Sciatic nerve (tissue), 2 donors: Measurements from ENCODE around the gene HELZ2. TPM values are rescaled to one million over a fixed set of nuclear protein-coding genes. Genes with fewer than 3 reads are reported as not detected.
"Not testable (repeated sequence)": the region's sequence is repeated elsewhere in the genome, so short reads cannot be mapped to it uniquely, and the experiment has no call there.

Source experiments
- ATAC-seq: fragments of 200-7000 bp; cut with Tn5 transposase; one replicate; pipeline ENCODE4 v1.9.1; 2020; ENCODE audit warnings: mild to moderate bottlenecking, moderate library complexity
- DNase-seq: peaks from one replicate; pipeline ENCODE4 v3.0.0-alpha.2; 2020; ENCODE audit warnings: low spot score
- intact Hi-C: fragments of 100-400 bp; cut with DNase I; formaldehyde crosslinking; loops from one replicate; pipeline ENCODE4 v1.14.2; 2022
- total RNA-seq: library from RNA; stranded (reverse); fragmentation: NEBNext Ultra II Directional; extraction: Animal tissue kit (Norgen Biotek cat#: 25700); gene quantifications from one replicate; pipeline ENCODE4 v1.2.1, GENCODE V29; 2021
- donor health status: DM: no; HTN: no; CAD: no.
- donor health status: DM: no; HTN: no; CAD: no.

Gene HELZ2
- total RNA-seq, 1 donor from 2014 or later = 21.4 TPM

DNA sequence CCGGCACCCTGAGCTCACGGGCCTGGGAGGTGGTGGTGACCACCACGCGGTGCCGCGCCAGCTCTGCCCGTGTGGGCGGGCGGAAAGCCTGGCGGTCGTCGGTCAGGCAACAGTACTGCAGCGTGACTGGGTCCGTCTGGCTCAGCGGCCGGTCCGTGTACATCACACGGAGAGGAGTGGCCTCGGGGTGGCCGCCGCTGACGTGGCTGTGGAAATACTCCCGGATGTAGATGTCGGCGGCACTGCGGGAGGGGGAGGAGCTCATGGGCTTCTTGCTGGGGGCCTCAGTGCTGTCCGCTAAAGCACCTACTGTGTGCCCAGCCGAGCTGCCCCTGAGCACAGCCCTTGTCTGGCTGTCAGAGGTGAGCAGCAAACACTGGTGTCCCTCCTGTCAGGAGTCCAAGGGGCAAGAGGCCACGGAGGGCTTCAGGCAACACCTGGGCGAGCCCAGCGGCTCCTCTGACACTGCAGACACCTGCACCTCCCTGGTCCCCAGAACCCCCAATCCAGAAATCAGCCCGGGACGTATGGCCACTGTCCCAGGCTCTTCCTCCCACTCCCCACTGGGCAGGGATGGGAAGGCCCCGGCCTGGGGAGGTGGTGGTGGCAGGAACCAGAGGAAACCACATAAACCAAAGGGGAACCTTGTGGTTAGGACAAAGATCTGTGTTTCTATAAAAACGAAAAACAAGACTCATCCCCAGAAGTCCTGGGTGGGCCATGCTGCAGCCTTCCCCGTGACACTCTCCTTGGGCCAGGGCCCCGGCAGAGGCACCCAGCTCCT, 6.5 kb downstream of the HELZ2 start:
- no peak for DNase-seq
- intact Hi-C loops = no loop called here
- ATAC-seq = peak; percentile 65

DNA sequence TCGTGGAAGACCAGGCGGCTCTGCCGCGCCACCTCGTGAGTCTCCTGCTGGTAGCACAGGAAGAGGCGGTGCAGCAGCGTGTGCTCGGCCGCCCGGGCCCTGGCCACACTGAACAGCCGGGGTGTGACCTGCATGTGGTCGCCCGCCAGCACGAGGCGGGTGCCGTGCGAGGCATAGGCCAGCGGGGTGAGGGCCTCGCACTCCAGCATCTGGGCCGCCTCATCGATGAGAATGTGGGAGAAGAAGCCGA, 7.0 kb downstream of the HELZ2 start:
- ATAC-seq (peak; percentile 14), DNase-seq (no peak)
- intact Hi-C loops = no loop called here

DNA sequence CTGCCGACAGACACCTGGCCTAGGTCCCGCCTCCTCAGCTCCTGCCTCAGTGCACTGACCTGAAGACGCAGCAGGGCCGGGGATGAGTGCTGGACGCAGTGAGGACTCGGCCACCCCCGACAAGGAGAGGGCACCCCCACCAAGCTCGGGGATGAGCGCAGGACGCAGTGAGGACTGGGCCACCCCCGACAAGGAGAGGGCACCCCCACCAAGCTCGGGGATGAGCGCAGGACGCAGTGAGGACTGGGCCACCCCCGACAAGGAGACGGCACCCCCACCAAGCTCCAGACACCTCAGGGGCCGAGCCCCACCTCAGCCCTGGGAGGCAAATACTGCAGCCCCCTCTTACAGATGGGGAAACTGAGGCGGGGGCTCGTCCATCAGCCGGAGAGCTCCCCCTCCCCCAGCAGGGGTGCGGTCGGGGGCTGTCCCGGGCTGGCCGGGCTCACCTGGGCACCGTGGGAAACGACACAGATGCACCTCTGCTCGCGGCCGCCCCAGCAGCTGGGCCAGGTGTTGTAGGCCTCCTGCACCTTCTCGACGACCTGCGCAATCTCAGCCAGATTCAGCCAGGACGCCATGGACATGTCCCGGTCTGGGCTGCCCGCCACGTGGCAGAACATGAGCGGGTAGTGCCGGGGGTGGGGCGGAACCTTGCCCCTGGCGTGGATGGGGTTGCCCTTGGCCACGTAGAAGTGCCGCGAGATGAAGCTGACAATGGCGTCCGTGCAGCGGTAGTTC, 7.5 kb downstream of the HELZ2 start:
- ATAC-seq (peak; percentile 6), DNase-seq (no peak)
- intact Hi-C loops = no loop called here

DNA sequence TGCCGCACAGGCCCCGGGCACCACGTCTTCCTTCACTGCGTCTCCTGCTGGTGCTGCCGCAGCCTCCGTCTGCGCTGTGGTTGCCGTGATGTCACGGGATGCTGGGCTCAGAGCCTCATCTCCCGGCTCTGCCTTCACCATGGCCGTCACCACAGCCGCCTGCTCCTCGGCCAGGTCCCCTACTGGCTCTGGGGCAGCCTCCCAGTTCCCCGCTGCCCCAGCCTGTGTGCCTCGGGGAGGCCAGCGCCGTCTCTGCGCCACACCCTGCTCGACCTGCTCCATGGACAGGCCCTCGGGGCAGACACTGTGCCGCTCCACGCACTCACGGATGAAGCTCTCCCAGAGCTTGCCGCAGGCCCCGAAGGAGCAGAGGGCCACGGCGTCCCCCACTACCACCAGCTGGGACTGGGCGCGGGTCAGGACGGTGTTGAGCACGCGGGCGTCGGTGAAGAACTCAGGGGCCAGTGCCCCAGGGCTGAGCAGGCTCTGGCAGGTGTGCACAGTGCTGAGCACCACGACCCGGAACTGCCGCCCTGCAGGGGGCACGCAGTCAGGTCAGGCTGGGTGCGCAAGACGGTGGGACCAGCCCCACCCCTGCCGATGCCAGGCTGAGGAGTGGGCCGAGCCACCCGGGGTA, 8.2 kb downstream of the HELZ2 start:
- DNase-seq = no peak
- intact Hi-C loops = no loop called here
- ATAC-seq = no peak

DNA sequence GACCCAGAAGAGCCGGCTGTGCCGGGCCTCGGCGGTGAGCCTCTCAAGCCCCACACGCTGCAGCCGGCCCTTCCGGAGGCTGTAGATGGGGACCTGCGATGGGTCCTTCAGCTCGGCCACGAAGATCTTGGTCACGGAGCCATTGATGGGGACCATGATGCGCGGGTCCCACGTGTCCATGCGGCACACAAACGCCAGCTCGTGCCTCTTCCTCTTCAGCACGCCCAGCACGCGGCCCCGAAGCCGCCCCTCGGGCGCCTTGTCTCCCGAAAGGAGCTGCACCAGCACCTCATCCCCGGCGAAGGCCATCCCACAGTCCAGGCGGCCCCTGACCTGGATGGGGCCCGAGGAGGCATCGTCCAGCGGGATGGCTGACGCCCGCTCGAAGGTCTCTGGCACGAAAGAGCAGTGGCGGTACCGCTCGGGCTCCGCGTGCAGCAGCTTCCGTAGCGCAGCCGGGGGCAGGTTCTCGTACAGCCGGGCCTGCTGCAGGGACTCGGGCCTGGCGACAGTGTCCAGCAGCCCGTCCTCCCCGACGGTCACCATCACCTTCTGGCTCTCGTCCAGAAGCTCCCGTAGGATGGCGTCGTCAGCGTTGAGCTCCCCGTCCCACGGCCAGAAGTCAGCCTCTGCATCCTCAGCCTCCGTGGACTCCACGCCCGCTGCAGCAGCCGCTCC, 8.9 kb downstream of the HELZ2 start:
- ATAC-seq (no peak), DNase-seq (no peak)
- intact Hi-C loops = no loop called here

DNA sequence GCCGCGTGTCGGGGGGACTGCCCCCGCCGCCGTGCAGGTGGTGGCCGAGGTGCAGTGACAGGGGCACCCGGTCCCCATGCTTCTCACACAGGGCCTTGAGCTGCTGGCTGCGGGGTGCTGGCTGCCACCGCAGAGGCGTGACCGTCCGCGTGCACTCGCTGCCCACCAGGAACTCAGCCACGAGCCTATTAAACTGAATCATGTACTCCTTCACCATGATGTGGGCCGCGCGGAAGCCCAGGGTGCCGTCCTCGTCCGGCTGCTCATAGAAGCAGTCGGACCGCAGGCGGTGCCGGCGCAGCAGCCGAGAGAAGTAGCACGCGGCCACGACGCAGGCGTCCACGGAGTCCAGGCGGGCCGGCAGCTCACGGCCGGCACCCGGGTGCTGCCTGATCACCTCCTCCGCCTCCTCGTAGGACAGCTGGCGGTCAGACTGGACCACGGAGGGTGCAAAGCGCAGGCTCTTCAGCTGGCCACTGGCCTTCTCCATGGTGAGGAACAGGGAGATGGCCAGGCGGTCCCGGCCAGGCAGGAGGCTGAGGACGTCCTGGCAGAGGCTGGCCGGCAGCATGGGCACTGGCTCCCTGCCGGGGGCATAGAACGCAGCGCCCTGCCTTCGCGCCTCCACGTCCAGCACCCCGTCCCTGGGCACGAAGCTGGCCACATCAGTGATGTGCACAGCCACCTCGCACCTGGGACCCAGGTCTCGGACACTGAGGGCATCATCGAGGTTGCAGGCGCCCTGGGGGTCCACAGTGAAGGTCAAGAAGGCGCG, 9.8 kb downstream of the HELZ2 start:
- no peak for DNase-seq
- ATAC-seq = no peak
- intact Hi-C loops = no loop called here

DNA sequence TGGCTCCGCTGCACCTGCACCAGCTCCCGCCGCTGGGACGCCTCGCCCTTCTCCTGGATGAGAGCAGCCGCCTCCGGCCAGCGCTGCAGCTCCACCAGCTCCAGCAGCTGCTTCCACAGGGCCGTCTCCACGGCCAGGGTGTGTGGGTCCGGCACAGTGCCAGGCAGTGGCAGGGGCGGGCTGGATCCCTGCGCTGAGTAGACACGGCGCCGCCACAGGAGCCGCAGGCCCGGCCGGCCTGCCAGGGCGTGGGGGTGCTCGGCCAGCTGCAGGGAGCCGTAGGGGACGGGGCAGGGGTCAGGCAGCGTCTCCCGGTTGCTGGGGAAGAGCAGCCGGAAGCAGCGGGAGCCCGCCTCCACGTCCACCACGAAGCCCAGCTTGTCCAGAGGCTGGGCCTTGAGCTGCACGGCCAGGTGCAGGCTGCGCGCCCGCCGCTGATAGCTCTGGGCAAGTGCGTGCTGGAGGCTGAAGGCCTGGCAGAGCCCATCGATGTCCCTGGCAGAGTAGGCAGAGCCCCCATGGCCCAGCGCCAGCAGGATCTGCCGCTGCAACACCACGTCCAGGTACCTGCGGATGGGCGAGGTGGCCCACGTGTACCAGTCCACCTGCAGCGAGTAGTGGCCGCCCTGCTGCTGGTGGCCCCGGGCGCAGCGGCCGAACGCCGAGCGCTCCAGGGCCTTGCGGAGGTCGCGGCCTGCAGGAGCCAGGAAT, 10.7 kb downstream of the HELZ2 start:
- intact Hi-C loops = no loop called here
- no peak for ATAC-seq
- DNase-seq = no peak

DNA sequence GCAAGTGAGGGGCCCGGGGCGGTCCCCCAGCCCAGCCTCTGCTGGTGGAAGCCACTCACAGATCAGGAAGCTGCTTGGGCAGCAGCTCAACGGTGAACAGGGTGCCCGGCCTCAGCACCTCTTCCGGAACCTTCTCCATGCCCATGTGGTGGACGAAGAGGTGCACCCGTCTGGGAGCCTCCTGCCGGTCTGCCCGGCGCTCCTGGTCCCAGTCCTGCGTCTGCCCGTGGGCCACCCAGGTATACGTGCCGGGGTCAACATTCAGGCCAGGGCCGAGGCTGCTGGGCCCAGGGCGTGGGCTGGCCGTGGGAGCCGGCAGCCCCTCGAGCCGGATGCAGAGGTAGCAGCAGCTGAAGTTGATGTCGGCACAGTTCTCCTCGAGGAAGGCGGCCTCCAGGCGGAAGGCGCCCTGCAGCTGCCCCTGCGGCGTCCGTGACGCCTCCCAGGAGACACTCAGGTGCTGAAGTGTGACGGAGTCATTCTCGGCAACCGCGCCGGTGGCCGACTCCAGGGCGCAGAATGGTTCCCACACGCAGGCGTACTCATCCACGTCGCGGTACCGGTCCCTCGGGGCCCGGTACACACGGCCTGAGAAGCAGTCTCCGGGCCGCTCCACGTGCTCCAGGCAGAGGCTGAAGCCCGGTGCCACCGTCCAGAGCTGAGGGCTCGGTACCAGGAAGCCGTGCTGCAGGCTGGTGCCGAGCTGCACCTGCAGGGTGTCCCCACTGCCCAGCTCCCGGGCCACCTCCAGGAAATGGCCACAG, 11.4 kb downstream of the HELZ2 start:
- ATAC-seq (no peak), DNase-seq (no peak)
- intact Hi-C loops = no loop called here

DNA sequence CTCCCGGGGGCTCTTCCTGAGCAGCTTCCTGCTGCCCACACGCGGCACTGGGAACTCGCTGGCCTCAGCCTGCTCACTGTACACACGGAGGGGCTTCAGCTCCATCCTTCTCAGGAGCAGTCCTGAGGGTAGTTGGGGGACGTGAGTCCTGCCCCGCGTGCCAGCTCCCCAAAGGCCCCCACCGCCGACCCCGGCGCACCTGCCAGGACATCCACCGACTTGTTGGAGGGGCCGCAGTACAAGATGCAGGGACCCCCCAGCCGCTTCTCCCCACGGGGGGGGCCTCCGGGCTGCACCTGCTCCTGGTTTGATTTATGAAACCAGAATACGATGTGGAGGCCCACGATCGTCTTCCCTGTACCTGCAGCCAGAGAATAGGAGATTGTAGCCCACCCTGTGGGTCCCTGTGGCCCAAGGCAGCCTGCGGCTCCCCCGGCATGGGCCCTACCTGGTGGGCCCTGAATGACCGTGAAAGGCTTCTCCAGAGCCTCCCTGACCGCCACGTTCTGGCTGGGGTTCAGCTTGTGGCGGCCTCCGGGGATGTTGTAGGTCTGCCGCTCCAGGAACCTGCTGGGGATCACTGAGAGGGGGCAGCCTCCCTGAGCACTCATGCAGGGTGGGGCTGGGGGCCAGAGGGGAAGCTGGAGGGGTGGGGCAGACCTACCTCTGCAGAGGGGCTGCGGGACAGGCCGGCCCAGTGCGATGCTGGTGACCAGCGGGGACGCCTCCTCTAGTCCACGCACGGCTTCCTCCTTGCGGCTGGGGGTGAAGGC, 12.2 kb downstream of the HELZ2 start:
- ATAC-seq (no peak), DNase-seq (no peak)
- intact Hi-C loops = no loop called here

DNA sequence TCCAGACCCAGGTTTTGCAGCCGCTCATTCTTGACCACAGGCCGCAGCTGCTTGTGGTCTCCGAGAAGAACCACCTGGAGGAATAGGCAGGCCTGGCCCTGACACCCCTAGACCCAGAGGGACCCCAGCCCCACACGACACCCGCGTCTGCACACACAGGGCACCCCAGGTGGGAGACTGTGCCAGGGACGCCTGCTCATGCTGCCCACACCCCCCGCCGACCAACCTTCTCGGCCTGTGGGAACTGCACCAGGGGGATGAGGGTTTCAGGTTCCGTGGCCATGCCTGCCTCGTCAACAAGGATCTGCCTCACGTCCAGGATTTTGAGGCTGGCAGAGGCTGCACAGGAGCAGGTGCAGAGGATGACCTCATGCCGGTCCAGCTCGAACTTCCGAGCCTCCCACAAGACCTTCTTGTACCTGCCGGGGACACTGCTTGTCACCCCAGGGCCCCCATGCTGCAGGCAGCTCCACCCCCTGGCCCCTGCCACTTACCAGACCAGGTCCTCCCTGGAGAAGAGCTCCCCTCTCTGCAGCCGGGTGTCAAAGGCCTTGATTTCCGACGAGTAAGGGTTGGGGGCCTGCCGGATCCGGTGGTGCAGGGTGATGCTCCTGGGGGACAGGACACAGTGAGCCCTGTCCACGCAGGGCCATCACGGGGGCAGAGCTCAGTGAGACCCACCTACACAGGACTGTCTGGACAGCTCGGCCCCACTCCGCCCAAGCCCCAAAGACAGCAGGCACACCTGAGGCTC, 13.0 kb downstream of the HELZ2 start:
- ATAC-seq (no peak), DNase-seq (no peak)
- intact Hi-C loops = no loop called here

DNA sequence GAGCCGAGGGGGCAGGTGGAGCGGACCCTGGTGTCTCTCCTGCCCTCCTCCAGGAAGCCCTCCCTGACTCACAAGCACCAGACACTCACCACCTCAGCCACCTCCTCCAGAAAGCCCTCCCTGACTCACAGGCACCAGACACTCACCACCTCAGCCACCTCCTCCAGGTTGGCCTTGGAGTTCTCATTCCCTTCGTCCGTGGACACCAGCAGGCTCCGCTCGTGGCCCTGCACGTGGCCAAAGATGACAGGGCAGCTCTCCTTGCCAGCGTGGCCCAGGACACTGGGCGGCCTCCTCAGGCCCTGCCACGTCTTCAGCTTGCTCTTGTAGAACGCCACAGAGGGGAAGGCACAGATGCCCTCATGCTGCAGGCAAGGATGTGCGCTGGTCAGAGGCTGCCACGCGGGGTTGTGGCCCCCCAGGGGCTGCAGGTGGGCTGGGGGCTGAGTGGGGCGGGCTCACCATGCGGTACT, 13.7 kb downstream of the HELZ2 start:
- ATAC-seq = no peak
- DNase-seq = no peak
- intact Hi-C loops = no loop called here

DNA sequence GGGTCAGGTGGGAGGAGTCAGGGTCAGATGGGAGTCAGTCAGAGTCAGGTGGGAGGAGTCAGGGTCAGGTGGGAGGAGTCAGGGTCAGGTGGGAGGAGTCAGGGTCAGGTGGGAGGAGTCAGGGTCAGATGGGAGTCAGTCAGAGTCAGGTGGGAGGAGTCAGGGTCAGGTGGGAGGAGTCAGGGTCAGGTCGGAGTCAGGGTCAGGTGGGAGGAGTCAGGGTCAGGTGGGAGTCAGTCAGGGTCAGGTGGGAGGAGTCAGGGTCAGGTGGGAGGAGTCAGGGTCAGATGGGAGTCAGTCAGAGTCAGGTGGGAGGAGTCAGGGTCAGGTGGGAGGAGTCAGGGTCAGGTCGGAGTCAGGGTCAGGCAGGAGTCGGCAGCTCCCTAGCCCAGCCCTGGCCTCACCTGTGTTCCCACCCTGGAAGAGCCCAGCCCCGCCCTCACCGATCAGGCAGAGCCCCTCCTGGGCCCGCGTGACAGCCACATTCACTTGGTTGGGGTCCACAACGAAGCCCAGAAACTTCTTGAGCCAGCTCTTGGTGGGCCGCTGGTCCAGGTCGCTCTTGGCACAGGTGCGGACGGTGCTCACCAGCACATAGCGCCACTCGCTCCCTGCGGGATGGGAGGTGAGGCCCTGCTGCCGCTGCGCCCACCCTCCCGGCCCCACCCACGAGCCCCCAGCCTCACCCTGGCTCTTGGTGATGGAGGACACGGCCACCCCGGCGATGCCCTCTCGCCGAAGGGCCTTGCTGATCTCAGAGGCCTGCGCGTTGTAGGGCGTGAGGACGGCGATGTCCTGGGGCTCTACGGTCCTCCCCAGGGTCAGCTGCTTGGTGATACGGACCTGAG, 14.3 kb downstream of the HELZ2 start:
- DNase-seq, intact Hi-C loops, ATAC-seq: not testable (repeated sequence)

DNA sequence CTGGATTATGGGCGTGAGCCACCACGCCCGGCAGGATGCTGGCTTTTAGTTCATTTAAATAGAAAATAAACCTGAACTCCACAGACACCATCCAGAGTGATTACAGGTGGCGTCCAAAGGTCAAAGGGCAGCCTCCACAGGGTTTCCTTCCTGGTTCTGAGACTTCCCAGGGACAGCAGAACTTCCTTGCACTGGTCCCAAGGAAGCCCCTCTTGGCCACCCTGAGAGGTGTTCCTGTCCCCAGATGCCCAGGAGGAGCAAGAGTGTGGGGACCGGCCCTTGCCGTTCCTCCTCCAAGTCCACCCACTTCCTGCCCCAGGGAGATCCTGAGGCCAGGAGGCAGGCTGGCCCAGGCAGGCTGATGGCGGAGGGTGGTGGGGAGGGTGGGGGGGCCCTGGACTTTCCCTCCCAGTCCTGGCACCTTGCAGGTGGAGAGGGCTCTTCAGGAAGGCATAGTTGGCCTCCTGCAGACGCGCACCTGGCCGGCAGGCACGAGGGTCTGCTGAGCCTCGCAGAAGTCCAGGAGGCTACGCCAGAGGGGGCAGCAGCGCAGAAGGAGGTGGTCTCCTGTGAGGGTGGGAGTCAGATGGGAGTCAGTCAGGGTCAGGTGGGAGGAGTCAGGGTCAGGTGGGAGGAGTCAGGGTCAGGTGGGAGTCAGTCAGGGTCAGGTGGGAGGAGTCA, 15.1 kb downstream of the HELZ2 start:
- intact Hi-C loops = no loop called here
- no peak for ATAC-seq
- DNase-seq = no peak

DNA sequence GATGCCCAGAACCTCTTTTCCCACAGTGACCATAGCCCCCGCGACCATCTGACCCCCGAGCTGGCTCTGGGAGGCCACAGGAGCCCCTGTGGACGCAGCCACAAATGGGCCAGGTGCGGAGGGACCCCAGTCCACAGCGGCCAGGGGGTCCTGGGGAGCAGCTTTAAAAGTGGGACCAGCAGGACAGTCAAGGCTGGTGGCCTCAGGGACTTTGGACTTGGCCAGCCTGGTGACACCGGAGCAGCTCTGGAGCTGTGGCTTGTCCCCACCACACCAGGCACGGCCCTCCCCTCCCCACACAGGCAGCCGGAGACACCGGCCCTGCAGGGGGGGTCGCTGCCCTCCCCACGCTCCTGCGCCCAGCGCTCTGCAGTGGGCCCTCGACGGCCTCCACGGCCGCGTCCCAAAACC, 16.6 kb downstream of the HELZ2 start:
- no peak for ATAC-seq
- no peak for DNase-seq
- intact Hi-C loops = no loop called here

DNA sequence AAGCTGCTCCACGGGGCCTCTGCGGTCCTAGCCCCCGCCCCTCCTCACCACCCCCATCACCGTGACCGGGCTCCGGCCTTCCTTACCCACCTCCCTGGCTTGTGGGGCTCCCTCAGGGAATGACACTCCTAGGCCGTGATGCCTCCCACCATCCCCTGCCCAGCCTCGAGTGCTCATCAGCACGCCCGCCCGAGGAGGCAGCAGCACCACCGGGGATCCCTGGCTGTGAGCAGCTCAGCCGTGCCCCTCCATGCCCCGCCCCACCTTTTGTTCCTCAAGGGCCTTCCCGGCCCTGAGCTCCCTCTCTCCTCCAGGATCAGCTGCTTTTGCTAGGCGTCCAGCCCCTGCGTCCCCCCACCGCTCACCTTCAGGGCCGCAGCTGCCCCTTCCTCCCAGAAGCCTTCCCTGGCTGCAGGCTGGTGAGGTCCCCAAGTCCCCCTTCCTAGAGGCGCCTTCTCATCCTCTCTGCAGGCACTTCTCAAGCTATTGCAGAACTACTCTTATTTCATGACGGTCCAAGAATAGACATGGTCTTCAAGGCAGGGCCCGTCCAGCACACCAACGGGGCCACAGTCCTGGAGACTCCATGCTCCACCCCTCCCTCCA, 17.1 kb downstream of the HELZ2 start:
- ATAC-seq (no peak), DNase-seq (no peak)
- intact Hi-C loops = no loop called here
